Body of pancreas (tissue), 4 donors: ENCODE data around the gene CCDC89. TPM values are rescaled to one million over a fixed set of nuclear protein-coding genes. Genes with fewer than 3 reads are reported as not detected.
"Not testable (repeated sequence)": the region's sequence is repeated elsewhere in the genome, so short reads cannot be mapped to it uniquely, and the experiment has no call there.

ENCODE experiments used
- ATAC-seq: fragments of 150-250 bp; one replicate; pipeline ENCODE4 v1.9.1; 2016
- DNase-seq, 4 donors: peaks; one replicate each; pipeline ENCODE4 v3.0.0-alpha.2; 2019
- H3K27ac ChIP-seq, 4 donors: fragments of 200-600 bp; sonication (generic); 1 replicate in 3 of 4; 2 replicates in 1 of 4; pipeline versions ENCODE4 v1.5.1 to v1.6.1; 2016 to 2019; ENCODE audit warnings: mild to moderate bottlenecking in 1 of 4, mixed read lengths in 1 of 4, moderate library complexity in 1 of 4
- H3K27me3 ChIP-seq, 2 donors: fragments of 200-600 bp; sonication (generic); one replicate each; pipeline ENCODE4 v1.6.0; 2016; ENCODE audit warnings: mild to moderate bottlenecking in 1 of 2
- H3K36me3 ChIP-seq, 2 donors: fragments of 200-600 bp; sonication (generic); replicated peaks in 1 of 2; 2 replicates each; pipeline ENCODE4 v1.5.1; 2016; ENCODE audit warnings: low read depth in 2 of 2; ENCODE audit not compliant: insufficient read depth in 1 of 2
- H3K4me1 ChIP-seq: fragments of 200-600 bp; sonication (generic); one replicate; pipeline ENCODE4 v1.6.0; 2016
- H3K4me3 ChIP-seq, 2 donors: fragments of 200-600 bp; sonication (generic); 1 replicate in 1 of 2; 2 replicates in 1 of 2; pipeline ENCODE4 v1.5.1; 2016 to 2019
- H3K9me3 ChIP-seq, 3 donors: fragments of 200-600 bp; sonication (generic); 1 replicate in 2 of 3; 2 replicates in 1 of 3; pipeline ENCODE4 v1.5.1; 2016
- CTCF ChIP-seq, 7 experiments: fragments of 450-650 bp in 4 of 7; fragments of 200-600 bp in 3 of 7; sonication (generic) in 3 of 7; IDR thresholded peaks; one replicate each; pipeline ENCODE4 v1.5.1; 2016 to 2019; ENCODE audit warnings: antibody characterized with exemption in 7 of 7
- POLR2A ChIP-seq, 3 donors: fragments of 450-650 bp; IDR thresholded peaks; one replicate each; pipeline ENCODE4 v1.6.1; 2016; ENCODE audit warnings: antibody characterized with exemption in 3 of 3, mild to moderate bottlenecking in 2 of 3
- WGBS, 2 donors: methylation state at CpG; one replicate each; pipeline ENCODE4 v1.1.5; 2017; 5-methylcytosine and 5-hydroxymethylcytosine counted together
- intact Hi-C: fragments of 100-400 bp; cut with DNase I; formaldehyde crosslinking; loops from one replicate; pipeline ENCODE4 v1.15.1; 2023
- total RNA-seq, 2 donors: library from RNA; depleted of rRNA; stranded (reverse); fragments of >200 nt; gene quantifications; one replicate each; pipeline ENCODE4 v1.1.0, GENCODE V29; 2016

CCDC89 gene
- total RNA-seq, 2 donors from 2014 or later = not detected

GRCh38 chr11:85658180-85658579, 27.8 kb downstream of the CCDC89 start:
- Histone ChIP-seq H3K36me3 (peaks cover 0 to 4% of the 10 kb centered on the region in 2 donors), H3K9me3 (no peaks in the 10 kb centered on the region), H3K27me3 (no peaks in the 10 kb centered on the region), H3K4me1 (peaks cover 48% of the 10 kb centered on the region), H3K4me3 (no peak overlapping the region), H3K27ac (no peak overlapping the region)
- intact Hi-C loops = no loop called here
- ATAC-seq (no peak), DNase-seq (no peak)
- TF ChIP-seq POLR2A (IDR thresholded peaks at IDR 0.05) = no peak
- TF ChIP-seq CTCF (IDR thresholded peaks at IDR 0.05) = no peak
- WGBS, 2 donors = 19 to 29% methylated on average over 1 of the region's 1 CpG

GRCh38 chr11:85656777-85657176, 29.2 kb downstream of the CCDC89 start:
- WGBS, 2 donors = 82 to 89% methylated on average over 1 of the region's 1 CpG
- peaks cover 0 to 4% of the 10 kb centered on the region in 2 donors for H3K36me3 ChIP-seq
- DNase-seq (no peak), ATAC-seq (no peak)
- no peak for TF ChIP-seq CTCF (IDR thresholded peaks at IDR 0.05)
- no peak for TF ChIP-seq POLR2A (IDR thresholded peaks at IDR 0.05)
- H3K4me1 ChIP-seq = peaks cover 46% of the 10 kb centered on the region
- no peaks in the 10 kb centered on the region for H3K9me3 ChIP-seq
- no peak overlapping the region for H3K27ac ChIP-seq
- intact Hi-C loops = no loop called here
- H3K27me3 ChIP-seq = no peaks in the 10 kb centered on the region
- no peak overlapping the region for H3K4me3 ChIP-seq

- H3K4me3 ChIP-seq, H3K27me3 ChIP-seq, H3K27ac ChIP-seq, intact Hi-C loops, H3K9me3 ChIP-seq, DNase-seq, H3K36me3 ChIP-seq, ATAC-seq: not testable (repeated sequence)
- H3K4me1 ChIP-seq = peaks cover 28% of the 10 kb centered on the region
- WGBS, 2 donors = 96 to 98% methylated on average over 4 of the region's 4 CpGs
Observed at GRCh38 chr11:85654343-85654742, 31.7 kb downstream of the CCDC89 start.

- Histone ChIP-seq H3K4me1 (peaks cover 27% of the 10 kb centered on the region), H3K27me3 (no peaks in the 10 kb centered on the region), H3K36me3 (peaks cover 0 to 4% of the 10 kb centered on the region in 2 donors), H3K27ac (no peak overlapping the region), H3K9me3 (no peaks in the 10 kb centered on the region), H3K4me3 (no peak overlapping the region)
- ATAC-seq (no peak), DNase-seq (no peak)
- intact Hi-C loops = no loop called here
- 27 to 30% methylated on average over 3 of the region's 3 CpGs for whole genome bisulfite sequencing, 2 donors
- no peak for TF ChIP-seq POLR2A (IDR thresholded peaks at IDR 0.05)
- no peak for TF ChIP-seq CTCF (IDR thresholded peaks at IDR 0.05)
Observed at GRCh38 chr11:85652786-85653447, 33.1 kb downstream of the CCDC89 start.

GRCh38 chr11:85651118-85651517, 34.9 kb downstream of the CCDC89 start:
- no peaks in the 10 kb centered on the region for H3K27me3 ChIP-seq
- H3K36me3 ChIP-seq = peaks cover 0 to 4% of the 10 kb centered on the region in 2 donors
- 75 to 88% methylated on average over 1 of the region's 1 CpG for WGBS, 2 donors
- H3K9me3 ChIP-seq = no peaks in the 10 kb centered on the region
- no peak for ATAC-seq
- DNase-seq = no peak
- no peak overlapping the region for H3K27ac ChIP-seq
- peaks cover 31% of the 10 kb centered on the region for H3K4me1 ChIP-seq
- H3K4me3 ChIP-seq = no peak overlapping the region
- intact Hi-C loops = no loop called here
- TF ChIP-seq CTCF (IDR thresholded peaks at IDR 0.05) (no peak), POLR2A (IDR thresholded peaks at IDR 0.05) (no peak)
